ENCODE results near the gene EMC9.

- no peak for TF ChIP-seq CTCF (IDR thresholded peaks at IDR 0.05; ENCODE audit: poor library complexity)
- no peak for TF ChIP-seq EZH2 (IDR thresholded peaks at IDR 0.05; ENCODE audit: borderline replicate concordance)
- TF ChIP-seq EZH2phosphoT487 (IDR thresholded peaks at IDR 0.05; ENCODE audit: low read depth, severe bottlenecking, unreplicated experiment): no peak
Observed at GRCh38 chr14:24167469-24168114, 26.2 kb upstream of the EMC9 start.
